IMR-90 (cell line): ENCODE measurements around the gene EXPH5. TPM values are rescaled to one million over a fixed set of nuclear protein-coding genes. Genes with fewer than 3 reads are reported as not detected.

ENCODE experiments used
- ATAC-seq: fragments of 200-7000 bp; cut with Tn5 transposase; 2 replicates; pipeline ENCODE4 v1.9.1; 2020; ENCODE audit warnings: low read depth, mild to moderate bottlenecking, moderate library complexity
- BruUV-seq: library from RNA; stranded (reverse); fragments of 400-500 nt; replicated peaks from 2 replicates; lab custom pipeline; 2021; lab: Mats Ljungman, UMichigan
- CTCF ChIA-PET: fragments of 300-600 bp; formaldehyde crosslinking; extraction: SDS; loops from one replicate; lab custom pipeline; 2021; ENCODE audit warnings: antibody characterized with exemption; lab: Yijun Ruan, JAX
- POLR2A ChIA-PET: fragments of 300-600 bp; sonication (Branson Sonifier 250); formaldehyde crosslinking; loops from one replicate; lab custom pipeline; 2022; ENCODE audit warnings: antibody characterized with exemption; ENCODE audit not compliant: unreplicated experiment; lab: Charles Lee
- DNase-seq: peaks from one replicate; pipeline ENCODE4 v3.0.0; 2013
- H2AFZ ChIP-seq: replicated peaks from 2 replicates; pipeline ENCODE3; 2013; ENCODE audit warnings: low read length, mild to moderate bottlenecking; ENCODE audit not compliant: poor library complexity
- H2AK5ac ChIP-seq: 2 replicates; pipeline ENCODE4 v1.6.1; 2013; ENCODE audit warnings: low read depth, low read length, inconsistent platforms
- H2AK9ac ChIP-seq: replicated peaks from 2 replicates; pipeline ENCODE3; 2013; ENCODE audit warnings: mild to moderate bottlenecking, low read depth, low read length, moderate library complexity; ENCODE audit not compliant: poor library complexity
- H2BK120ac ChIP-seq: 2 replicates; pipeline ENCODE4 v1.6.1; 2013; ENCODE audit warnings: low read depth, low read length, inconsistent platforms
- H2BK15ac ChIP-seq: 3 replicates; pipeline ENCODE4 v1.6.1; 2013; ENCODE audit warnings: low read depth, low read length, inconsistent platforms
- H2BK20ac ChIP-seq: 2 replicates; pipeline ENCODE4 v1.6.1; 2013; ENCODE audit warnings: low read depth, mild to moderate bottlenecking, inconsistent platforms, low read length, moderate library complexity
- H2BK5ac ChIP-seq: 2 replicates; pipeline ENCODE4 v1.6.1; 2013; ENCODE audit warnings: mild to moderate bottlenecking, low read depth, low read length, inconsistent platforms; ENCODE audit not compliant: poor library complexity, severe bottlenecking
- H3K14ac ChIP-seq: replicated peaks from 2 replicates; pipeline ENCODE4 v1.6.1; 2013; ENCODE audit warnings: low read depth, low read length, inconsistent platforms
- H3K18ac ChIP-seq: 2 replicates; pipeline ENCODE4 v1.6.1; 2013; ENCODE audit warnings: low read depth, low read length, control low read depth
- H3K23ac ChIP-seq: 2 replicates; pipeline ENCODE4 v1.6.1; 2013; ENCODE audit warnings: low read depth, low read length, inconsistent platforms
- H3K27ac ChIP-seq: 2 replicates; pipeline ENCODE4 v1.5.1; 2013; ENCODE audit warnings: mild to moderate bottlenecking, control low read depth, low read length; ENCODE audit not compliant: insufficient read depth
- H3K27me3 ChIP-seq: 2 replicates; pipeline ENCODE4 v1.6.1; 2013; ENCODE audit warnings: low read length; ENCODE audit not compliant: control insufficient read depth, insufficient read depth
- H3K36me3 ChIP-seq: 2 replicates; pipeline ENCODE4 v1.6.1; 2013; ENCODE audit warnings: low read length, mixed read lengths; ENCODE audit not compliant: control insufficient read depth, insufficient read depth
- H3K4ac ChIP-seq: 2 replicates; pipeline ENCODE4 v1.6.1; 2013; ENCODE audit warnings: low read depth, low read length, inconsistent platforms
- H3K4me1 ChIP-seq: 2 replicates; pipeline ENCODE4 v1.6.1; 2013; ENCODE audit warnings: low read length, mixed read lengths; ENCODE audit not compliant: control insufficient read depth, insufficient read depth
- H3K4me2 ChIP-seq: 2 replicates; pipeline ENCODE4 v1.6.1; 2013; ENCODE audit warnings: low read depth, mild to moderate bottlenecking, control low read depth, low read length, moderate library complexity
- H3K4me3 ChIP-seq: 2 replicates; pipeline ENCODE4 v1.5.1; 2013; ENCODE audit warnings: low read depth, mild to moderate bottlenecking, control low read depth, low read length, moderate library complexity; ENCODE audit not compliant: insufficient read depth
- H3K56ac ChIP-seq: 2 replicates; pipeline ENCODE4 v1.6.1; 2013; ENCODE audit warnings: low read length, inconsistent platforms; ENCODE audit not compliant: insufficient read depth; ENCODE audit errors: extremely low read depth
- H3K79me1 ChIP-seq, 2 experiments: 2 replicates each; pipeline ENCODE4 v1.6.1; 2013; ENCODE audit warnings: low read length in 2 of 2, inconsistent platforms in 1 of 2, low read depth in 1 of 2
- H3K9ac ChIP-seq: 2 replicates; pipeline ENCODE4 v1.6.1; 2013; ENCODE audit warnings: low read depth, low read length, control low read depth
- H3K9me1 ChIP-seq: 2 replicates; pipeline ENCODE4 v1.6.1; 2013; ENCODE audit warnings: low read length, inconsistent platforms; ENCODE audit not compliant: insufficient read depth
- H3K9me3 ChIP-seq: 2 replicates; pipeline ENCODE4 v1.6.1; 2013; ENCODE audit warnings: low read length; ENCODE audit not compliant: control insufficient read depth, insufficient read depth
- H4K20me1 ChIP-seq: 2 replicates; pipeline ENCODE4 v1.6.1; 2013; ENCODE audit warnings: low read length, inconsistent platforms; ENCODE audit not compliant: insufficient read depth
- H4K5ac ChIP-seq: 2 replicates; pipeline ENCODE4 v1.6.1; 2013; ENCODE audit warnings: mild to moderate bottlenecking, low read depth, low read length, control low read depth
- H4K8ac ChIP-seq, 2 experiments: 2 replicates each; pipeline ENCODE4 v1.6.1; 2013; ENCODE audit warnings: low read depth in 2 of 2, low read length in 2 of 2, control low read depth in 1 of 2, inconsistent platforms in 1 of 2
- H4K91ac ChIP-seq: 2 replicates; pipeline ENCODE4 v1.6.1; 2013; ENCODE audit warnings: low read depth, low read length, inconsistent platforms; ENCODE audit not compliant: insufficient read depth
- CHD1 ChIP-seq: IDR thresholded peaks from 2 replicates; pipeline ENCODE4 v1.6.1; 2012; ENCODE audit warnings: low read depth, low read length, improper control_type of control experiment
- ELK1 ChIP-seq: fragments of 150-350 bp; IDR thresholded peaks from 2 replicates; pipeline ENCODE4 v1.6.1; 2016; ENCODE audit warnings: low read depth, mild to moderate bottlenecking, low read length, moderate library complexity, borderline replicate concordance
- MAFK ChIP-seq: IDR thresholded peaks from 2 replicates; pipeline ENCODE4 v1.6.1; 2012; ENCODE audit warnings: low read depth, low read length, improper control_type of control experiment
- MAZ ChIP-seq: IDR thresholded peaks from 2 replicates; pipeline ENCODE4 v1.6.1; 2012; ENCODE audit warnings: low read depth, mild to moderate bottlenecking, low read length, improper control_type of control experiment, moderate library complexity, borderline replicate concordance
- MXI1 ChIP-seq: IDR thresholded peaks from 2 replicates; pipeline ENCODE4 v1.6.1; 2012; ENCODE audit warnings: low read depth, mild to moderate bottlenecking, low read length, moderate library complexity, borderline replicate concordance
- POLR2A ChIP-seq: IDR thresholded peaks from 2 replicates; pipeline ENCODE4 v1.6.1; 2012; ENCODE audit warnings: mild to moderate bottlenecking, low read depth, low read length
- RAD21 ChIP-seq: IDR thresholded peaks from 2 replicates; pipeline ENCODE4 v1.6.1; 2012; ENCODE audit warnings: low read length, improper control_type of control experiment
- RFX5 ChIP-seq: IDR thresholded peaks from 2 replicates; pipeline ENCODE4 v1.8.0; 2012; ENCODE audit warnings: low read depth, mild to moderate bottlenecking, low read length, moderate library complexity
- SMC3 ChIP-seq: fragments of 150-350 bp; IDR thresholded peaks from 2 replicates; pipeline ENCODE4 v1.6.1; 2016; ENCODE audit warnings: low read depth, mild to moderate bottlenecking, antibody characterized with exemption, low read length, moderate library complexity
- dilution Hi-C: fragments of 300-500 bp; cut with HindIII; formaldehyde crosslinking; loops from one replicate; pipeline ENCODE4 v1.14.3; 2018; ENCODE audit warnings: low sequenced_read_pairs; ENCODE audit not compliant: unreplicated experiment
- in situ Hi-C: fragments of 300-500 bp; cut with MboI; formaldehyde crosslinking; loops from 3 replicates; pipeline ENCODE4 v1.14.3; 2019; ENCODE audit warnings: low sequenced_read_pairs, inconsistent platforms, mixed read lengths
- intact Hi-C: fragments of 100-400 bp; cut with micrococcal nuclease; formaldehyde crosslinking; loops from 2 replicates; pipeline ENCODE4 v1.10.0; 2022
- polyA plus RNA-seq, 3 experiments: library from polyadenylated mRNA; depleted of rRNA; stranded (reverse); fragments of >200 nt; gene quantifications; 2 replicates each; pipeline ENCODE4 v1.2.3, GENCODE V29; 2012; ENCODE audit warnings: low replicate concordance in 1 of 3
- total RNA-seq: library from RNA; depleted of rRNA; stranded (reverse); fragments of >200 nt; gene quantifications from 2 replicates; pipeline ENCODE4 v1.2.3, GENCODE V29; 2012

The EXPH5 gene
- total and polyA plus RNA-seq, 2 of the 4 experiments (the other 2 are of a cell fraction): 0.05 to 0.72 TPM

GRCh38 chr11:108580043-108580442 is 13.5 kb downstream of the EXPH5 start:
- H3K79me1 ChIP-seq: no peaks in the 10 kb centered on the region
- DNase-seq: no peak
- H3K18ac ChIP-seq: no peak overlapping the region
- POLR2A ChIA-PET: no interaction called here
- no TSS peak for BruUV-seq
- CTCF ChIA-PET: interaction anchor here (1.5 kb wide), 1 partner anchor 10 kb away, joined by 5 read pairs; no protein-coding TSS in a partner anchor
- TF ChIP-seq MXI1: no peak
- no peak for TF ChIP-seq MAZ
- TF ChIP-seq POLR2A: no peak
- no peak for TF ChIP-seq RFX5
- TF ChIP-seq CHD1: no peak
- TF ChIP-seq SMC3: no peak
- no peak for TF ChIP-seq MAFK
- no peak for TF ChIP-seq RAD21
- TF ChIP-seq ELK1: no peak
- H2BK20ac ChIP-seq: no peak overlapping the region
- H3K56ac ChIP-seq: no peak overlapping the region
- H3K27ac ChIP-seq: no peak overlapping the region
- no peak overlapping the region for H3K4me2 ChIP-seq
- H3K4me1 ChIP-seq: no peaks in the 10 kb centered on the region
- no peaks in the 10 kb centered on the region for H3K9me1 ChIP-seq
- H3K9ac ChIP-seq: no peak overlapping the region
- dilution Hi-C loops (no loop called here), intact Hi-C loops (no loop called here), in situ Hi-C loops (no loop called here)
- no peak overlapping the region for H2AK5ac ChIP-seq
- no peak overlapping the region for H3K4ac ChIP-seq
- no peak overlapping the region for H3K4me3 ChIP-seq
- no peak overlapping the region for H2BK120ac ChIP-seq
- H3K23ac ChIP-seq: no peak overlapping the region
- no peak for ATAC-seq
- H2AFZ ChIP-seq: no peak overlapping the region
- H2BK15ac ChIP-seq: no peak overlapping the region
- no peak overlapping the region for H4K91ac ChIP-seq
- H2BK5ac ChIP-seq: no peak overlapping the region
- H3K14ac ChIP-seq: no peak overlapping the region
- H4K8ac ChIP-seq: no peak overlapping the region
- no peaks in the 10 kb centered on the region for H4K20me1 ChIP-seq
- no peaks in the 10 kb centered on the region for H3K9me3 ChIP-seq
- H3K36me3 ChIP-seq: no peaks in the 10 kb centered on the region
- no peak overlapping the region for H4K5ac ChIP-seq
- H3K27me3 ChIP-seq: no peaks in the 10 kb centered on the region
- H2AK9ac ChIP-seq: no peak overlapping the region
